CD4-positive, alpha-beta T cell treated with Interleukin-15 for 4 hours (primary cell): ENCODE data around the gene CHCHD6.
A peak's percentile ranks its signal among the peaks of the same experiment; 100 is the strongest.

Experiments
- DNase-seq: peaks from one replicate; pipeline ENCODE4 v3.0.0-alpha.2; 2020; ENCODE audit warnings: low spot score

The CHCHD6 gene

GRCh38 chr3:126979046-126979628 is 275.1 kb downstream of the CHCHD6 start:
- no peak for DNase-seq

- DNase-seq = no peak
These were observed 276.3 kb downstream of the CHCHD6 start for GRCh38 chr3:126980266-126980811.

- DNase-seq = peak; percentile 65
These were observed 278.1 kb downstream of the CHCHD6 start for GRCh38 chr3:126982126-126982470.

- peak; percentile 91 for DNase-seq
These were observed 278.6 kb downstream of the CHCHD6 start, which contains the start of gene PLXNA1 for GRCh38 chr3:126982471-126983175. TSS of gene PLXNA1 (plus strand) at chr3:126983115. CDS start at chr3:126988594, 5,479 bp downstream.

- DNase-seq = no peak
These were observed 279.2 kb downstream of the CHCHD6 start for GRCh38 chr3:126983276-126983652.

GRCh38 chr3:126983653-126984390 is 279.8 kb downstream of the CHCHD6 start:
- peak; percentile 20 for DNase-seq

- no peak for DNase-seq
These were observed 280.5 kb downstream of the CHCHD6 start for GRCh38 chr3:126984391-126985131.

GRCh38 chr3:126985132-126985985 is 281.3 kb downstream of the CHCHD6 start:
- no peak for DNase-seq

- DNase-seq = no peak
These were observed 282.0 kb downstream of the CHCHD6 start for GRCh38 chr3:126986001-126986400.

- no peak for DNase-seq
These were observed 283.1 kb downstream of the CHCHD6 start for GRCh38 chr3:126987129-126987528.

GRCh38 chr3:126987596-126987995 is 283.6 kb downstream of the CHCHD6 start:
- no peak for DNase-seq

- DNase-seq = no peak
These were observed 284.5 kb downstream of the CHCHD6 start for GRCh38 chr3:126988451-126989021.

GRCh38 chr3:126989316-126990023 is 285.4 kb downstream of the CHCHD6 start:
- no peak for DNase-seq

GRCh38 chr3:126990024-126990700 is 286.1 kb downstream of the CHCHD6 start:
- DNase-seq = no peak

GRCh38 chr3:126990890-126991289 is 286.9 kb downstream of the CHCHD6 start:
- no peak for DNase-seq

- no peak for DNase-seq
These were observed 287.5 kb downstream of the CHCHD6 start for GRCh38 chr3:126991366-126992200.

- no peak for DNase-seq
These were observed 288.2 kb downstream of the CHCHD6 start for GRCh38 chr3:126992216-126992615.

- DNase-seq = no peak
These were observed 288.7 kb downstream of the CHCHD6 start for GRCh38 chr3:126992776-126993175.

- DNase-seq = no peak
These were observed 289.4 kb downstream of the CHCHD6 start for GRCh38 chr3:126993436-126993835.
